ENCODE results near the gene LRRC8C. TPM values are rescaled to one million over a fixed set of nuclear protein-coding genes. Genes with fewer than 3 reads are reported as not detected.

LRRC8C gene
- total and polyA plus RNA-seq, 2 donors (not counting 1 experiment from before 2014, with no cell fraction given) = 3.9 to 6.8 TPM

DNA sequence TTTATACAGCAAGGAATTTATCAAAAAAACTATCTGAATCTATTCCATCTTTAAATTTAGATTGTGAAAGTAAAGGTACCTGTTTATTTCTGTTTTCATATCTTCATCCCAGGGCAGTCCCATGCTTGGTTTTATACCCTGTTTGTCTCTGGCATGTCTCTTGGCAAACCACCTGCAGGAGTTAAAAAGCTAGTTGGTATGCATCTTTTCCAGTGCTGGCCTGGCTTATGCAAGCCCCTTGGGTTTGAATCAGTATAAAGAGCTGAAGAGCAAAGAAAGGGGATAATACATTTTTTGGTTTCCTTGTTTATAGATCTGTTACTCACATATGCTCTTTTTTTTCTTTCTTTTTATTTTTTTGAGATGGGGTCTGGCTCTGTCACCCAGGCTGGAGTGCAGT is 37.8 kb downstream of the LRRC8C start:
- Mint-ChIP-seq H3K4me3 (no peak overlapping the region), H3K9me3 (ENCODE audit: insufficient read depth) (no peaks in the 10 kb centered on the region), H3K4me1 (peaks cover 44% of the 10 kb centered on the region), H3K27ac (no peak overlapping the region), H3K27me3 (no peaks in the 10 kb centered on the region)
- POLR2A ChIA-PET = interaction anchor here (0.6 kb wide), 1 partner anchor 38 kb away, joined by 3 read pairs; no protein-coding TSS in a partner anchor
- H3K9ac ChIP-seq (ENCODE audit: low read length) = no peak overlapping the region
- CTCF ChIA-PET = interaction anchor here (0.7 to 4.0 kb wide), 6 partner anchors 14 to 118 kb away, joined by 3 to 23 read pairs (median 4); no protein-coding TSS in a partner anchor
- H3K27me3 ChIP-seq (replicated peaks in 1 of 4; ENCODE audit: control extremely low read depth in 1 of 4, control insufficient read depth in 3 of 4, insufficient read depth in 4 of 4, low read length in 3 of 4) = no peaks in the 10 kb centered on the region
- no peak overlapping the region for H2AFZ ChIP-seq (ENCODE audit: insufficient read depth, low read depth, low read length, poor library complexity, severe bottlenecking)
- H3K4me1 ChIP-seq (ENCODE audit: control insufficient read depth in 2 of 2, insufficient read depth in 2 of 2, low read length in 2 of 2) = peaks cover 21 to 22% of the 10 kb centered on the region in 2 donors
- ATAC-seq (ENCODE audit: low read depth) = no peak
- no peaks in the 10 kb centered on the region for H3K36me3 ChIP-seq (replicated peaks in 1 of 2; ENCODE audit: control extremely low read depth in 1 of 2, control insufficient read depth in 1 of 2, extremely low read depth in 1 of 2, insufficient read depth in 2 of 2, low read length in 1 of 2)
- peak overlapping the region; percentile 52 for H3K4me2 ChIP-seq (replicated peaks; ENCODE audit: low read depth, low read length, poor library complexity, severe bottlenecking)
- H3K27ac ChIP-seq (ENCODE audit: low read length in 2 of 2) = no peak overlapping the region
- peaks cover 49% of the 10 kb centered on the region for H3K79me2 ChIP-seq (ENCODE audit: control insufficient read depth, insufficient read depth, low read length)
- no peak for TF ChIP-seq EZH2 (IDR thresholded peaks at IDR 0.05; ENCODE audit: borderline replicate concordance, insufficient read depth, low read depth, low read length, poor library complexity, severe bottlenecking)
- TF ChIP-seq, protein P1, sequence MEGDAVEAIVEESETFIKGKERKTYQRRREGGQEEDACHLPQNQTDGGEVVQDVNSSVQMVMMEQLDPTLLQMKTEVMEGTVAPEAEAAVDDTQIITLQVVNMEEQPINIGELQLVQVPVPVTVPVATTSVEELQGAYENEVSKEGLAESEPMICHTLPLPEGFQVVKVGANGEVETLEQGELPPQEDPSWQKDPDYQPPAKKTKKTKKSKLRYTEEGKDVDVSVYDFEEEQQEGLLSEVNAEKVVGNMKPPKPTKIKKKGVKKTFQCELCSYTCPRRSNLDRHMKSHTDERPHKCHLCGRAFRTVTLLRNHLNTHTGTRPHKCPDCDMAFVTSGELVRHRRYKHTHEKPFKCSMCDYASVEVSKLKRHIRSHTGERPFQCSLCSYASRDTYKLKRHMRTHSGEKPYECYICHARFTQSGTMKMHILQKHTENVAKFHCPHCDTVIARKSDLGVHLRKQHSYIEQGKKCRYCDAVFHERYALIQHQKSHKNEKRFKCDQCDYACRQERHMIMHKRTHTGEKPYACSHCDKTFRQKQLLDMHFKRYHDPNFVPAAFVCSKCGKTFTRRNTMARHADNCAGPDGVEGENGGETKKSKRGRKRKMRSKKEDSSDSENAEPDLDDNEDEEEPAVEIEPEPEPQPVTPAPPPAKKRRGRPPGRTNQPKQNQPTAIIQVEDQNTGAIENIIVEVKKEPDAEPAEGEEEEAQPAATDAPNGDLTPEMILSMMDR (IDR thresholded peaks at IDR 0.05) = no peak
- DNase-seq = no peak
- H3K9me3 ChIP-seq (ENCODE audit: control extremely low read depth in 1 of 3, control insufficient read depth in 2 of 3, insufficient read depth in 1 of 3, low read length in 2 of 3) = no peaks in the 10 kb centered on the region
- no peaks in the 10 kb centered on the region for H4K20me1 ChIP-seq (ENCODE audit: control insufficient read depth, insufficient read depth, low read length, poor library complexity, severe bottlenecking)
- H3K4me3 ChIP-seq (ENCODE audit: control extremely low read depth in 1 of 5, extremely low read depth in 1 of 5, insufficient read depth in 1 of 5, low read depth in 2 of 5, low read length in 4 of 5) = no peak overlapping the region
- intact Hi-C loops (cut with micrococcal nuclease) = loop anchor here (1.0 kb wide), 3 partner anchors 23 to 49 kb away; partner anchors contain the start of gene LRRC8C

DNA sequence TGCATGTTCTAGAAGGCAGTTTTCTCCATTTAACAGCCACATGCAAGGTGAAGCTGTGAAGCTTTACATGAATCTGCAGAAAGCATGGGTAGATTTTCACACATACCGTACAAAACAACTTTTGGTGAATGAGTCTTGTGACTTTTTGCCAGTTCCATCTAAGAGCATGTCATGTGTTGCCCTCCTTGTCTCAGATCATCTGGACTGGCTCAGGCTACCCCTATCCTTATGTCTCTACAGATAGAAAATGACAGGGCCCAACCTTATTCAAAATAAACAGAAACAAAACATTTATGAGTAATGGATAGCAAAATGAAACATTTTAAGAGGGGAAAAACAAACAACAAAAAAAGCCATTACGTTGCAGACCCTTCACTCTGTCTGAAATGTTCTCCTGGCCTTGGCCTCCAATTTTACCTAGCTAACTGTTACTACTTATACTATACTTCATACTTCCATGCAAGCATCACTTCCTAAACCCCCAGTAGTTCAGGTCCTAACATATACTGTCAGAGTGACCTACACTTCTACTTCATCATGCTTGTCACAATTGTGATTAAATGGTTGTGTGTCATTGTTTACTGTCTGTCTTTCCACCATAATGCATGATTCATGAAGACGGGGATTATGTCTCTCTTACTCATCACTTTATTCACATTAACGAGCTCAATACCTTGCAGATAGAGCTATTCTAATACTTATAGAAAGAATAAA is 39.0 kb downstream of the LRRC8C start:
- Histone ChIP-seq H3K9me3 (ENCODE audit: control extremely low read depth in 1 of 3, control insufficient read depth in 2 of 3, insufficient read depth in 1 of 3, low read length in 2 of 3) (no peaks in the 10 kb centered on the region), H3K4me2 (replicated peaks; ENCODE audit: low read depth, low read length, poor library complexity, severe bottlenecking) (no peak overlapping the region), H3K4me3 (ENCODE audit: control extremely low read depth in 1 of 5, extremely low read depth in 1 of 5, insufficient read depth in 1 of 5, low read depth in 2 of 5, low read length in 4 of 5) (no peak overlapping the region), H3K27ac (ENCODE audit: low read length in 2 of 2) (no peak overlapping the region), H3K79me2 (ENCODE audit: control insufficient read depth, insufficient read depth, low read length) (peaks cover 57% of the 10 kb centered on the region), H2AFZ (ENCODE audit: insufficient read depth, low read depth, low read length, poor library complexity, severe bottlenecking) (no peak overlapping the region), H4K20me1 (ENCODE audit: control insufficient read depth, insufficient read depth, low read length, poor library complexity, severe bottlenecking) (no peaks in the 10 kb centered on the region), H3K9ac (ENCODE audit: low read length) (no peak overlapping the region), H3K4me1 (ENCODE audit: control insufficient read depth in 2 of 2, insufficient read depth in 2 of 2, low read length in 2 of 2) (peaks cover 21 to 22% of the 10 kb centered on the region in 2 donors), H3K36me3 (replicated peaks in 1 of 2; ENCODE audit: control extremely low read depth in 1 of 2, control insufficient read depth in 1 of 2, extremely low read depth in 1 of 2, insufficient read depth in 2 of 2, low read length in 1 of 2) (no peaks in the 10 kb centered on the region), H3K27me3 (replicated peaks in 1 of 4; ENCODE audit: control extremely low read depth in 1 of 4, control insufficient read depth in 3 of 4, insufficient read depth in 4 of 4, low read length in 3 of 4) (no peaks in the 10 kb centered on the region)
- ATAC-seq (ENCODE audit: low read depth) (no peak), DNase-seq (no peak)
- Mint-ChIP-seq H3K27ac (no peak overlapping the region), H3K4me3 (no peak overlapping the region), H3K9me3 (ENCODE audit: insufficient read depth) (no peaks in the 10 kb centered on the region), H3K27me3 (no peaks in the 10 kb centered on the region), H3K4me1 (peaks cover 42% of the 10 kb centered on the region)
- intact Hi-C loops (cut with micrococcal nuclease) = no loop called here
- ChIA-PET POLR2A (no interaction called here), CTCF (interaction anchor here (1.2 to 4.0 kb wide), 2 partner anchors 68 to 91 kb away, joined by 3 to 23 read pairs; no protein-coding TSS in a partner anchor)
- WGBS (ENCODE audit: insufficient coverage) = 90% methylated on average over 2 of the region's 4 CpGs
- TF ChIP-seq EZH2 (IDR thresholded peaks at IDR 0.05; ENCODE audit: borderline replicate concordance, insufficient read depth, low read depth, low read length, poor library complexity, severe bottlenecking) = no peak
- TF ChIP-seq, protein P1 (IDR thresholded peaks at IDR 0.05) = no peak
